Stimulated activated effector memory CD8-positive, alpha-beta T cell treated with anti-CD3 and anti-CD28 coated beads, Interleukin-12 subunit alpha, Interleukin-12 subunit beta, amount 100 ng/mL, for 72 hours (primary cell): ENCODE results near the gene SLC38A10.
"Not testable (repeated sequence)": the region's sequence is repeated elsewhere in the genome, so short reads cannot be mapped to it uniquely, and the experiment has no call there.

Experiments
- ATAC-seq: fragments of 150-1000 bp; cut with Tn5 transposase; 2 replicates; pipeline ENCODE4 v1.10.0; 2021
- DNase-seq, 2 donors: peaks; one replicate each; pipeline ENCODE4 v3.0.0; 2021 to 2022; ENCODE audit warnings: low spot score in 2 of 2
- H3K27ac Mint-ChIP-seq: one replicate; pipeline ENCODE4 v1.8.0; 2022; ENCODE audit warnings: mild to moderate bottlenecking, mixed read lengths
- H3K36me3 Mint-ChIP-seq: one replicate; pipeline ENCODE4 v1.8.0; 2022; ENCODE audit warnings: mild to moderate bottlenecking, mixed read lengths
- H3K4me1 Mint-ChIP-seq: one replicate; pipeline ENCODE4 v1.8.0; 2022; ENCODE audit warnings: mixed read lengths
- H3K4me3 Mint-ChIP-seq: one replicate; pipeline ENCODE4 v1.8.0; 2022; ENCODE audit warnings: mild to moderate bottlenecking, mixed read lengths
- H3K9me3 Mint-ChIP-seq: one replicate; pipeline ENCODE4 v1.8.0; 2022; ENCODE audit warnings: mixed read lengths

Gene SLC38A10

GRCh38 chr17:81233811-81234505 lies 61.1 kb downstream of the SLC38A10 start:
- no peak overlapping the region for H3K4me3 Mint-ChIP-seq
- DNase-seq (no peak), ATAC-seq (no peak)
- H3K9me3 Mint-ChIP-seq: no peaks in the 10 kb centered on the region
- peaks cover 38% of the 10 kb centered on the region for H3K4me1 Mint-ChIP-seq
- peaks cover 26% of the 10 kb centered on the region for H3K36me3 Mint-ChIP-seq
- H3K27ac Mint-ChIP-seq: peak overlapping the region; percentile 48

DNA sequence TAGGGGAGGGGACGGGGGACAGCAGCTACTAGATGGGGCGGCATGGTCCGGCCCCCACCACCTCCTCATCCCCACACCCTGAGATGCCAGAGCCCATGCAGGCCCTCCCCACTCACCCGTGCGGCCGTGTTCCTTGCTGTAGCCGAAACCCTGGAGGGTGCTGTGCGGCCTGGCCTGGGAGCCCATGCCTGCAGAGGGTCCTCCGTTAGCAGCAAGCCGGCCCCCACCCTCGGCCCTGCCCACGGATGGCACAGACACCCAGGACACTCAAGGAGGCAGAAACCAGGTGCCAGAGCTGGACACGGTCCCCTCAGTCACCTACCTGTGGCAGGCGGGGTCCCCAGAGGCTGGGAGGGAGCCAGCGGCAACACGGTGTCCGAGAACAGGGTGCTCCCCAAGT lies 61.8 kb downstream of the SLC38A10 start:
- peaks cover 23% of the 10 kb centered on the region for H3K36me3 Mint-ChIP-seq
- H3K27ac Mint-ChIP-seq: no peak overlapping the region

GRCh38 chr17:81232616-81233241 lies 62.4 kb downstream of the SLC38A10 start:
- no peak for DNase-seq
- Mint-ChIP-seq H3K36me3 (peaks cover 23% of the 10 kb centered on the region), H3K9me3 (no peaks in the 10 kb centered on the region), H3K4me3 (no peak overlapping the region), H3K27ac (no peak overlapping the region), H3K4me1 (peaks cover 38% of the 10 kb centered on the region)
- ATAC-seq: no peak

More for the DNA sequence above, 61.8 kb downstream of the SLC38A10 start:
- peaks cover 38% of the 10 kb centered on the region for H3K4me1 Mint-ChIP-seq
- no peaks in the 10 kb centered on the region for H3K9me3 Mint-ChIP-seq
- ATAC-seq (no peak), DNase-seq (no peak)
- no peak overlapping the region for H3K4me3 Mint-ChIP-seq

DNA sequence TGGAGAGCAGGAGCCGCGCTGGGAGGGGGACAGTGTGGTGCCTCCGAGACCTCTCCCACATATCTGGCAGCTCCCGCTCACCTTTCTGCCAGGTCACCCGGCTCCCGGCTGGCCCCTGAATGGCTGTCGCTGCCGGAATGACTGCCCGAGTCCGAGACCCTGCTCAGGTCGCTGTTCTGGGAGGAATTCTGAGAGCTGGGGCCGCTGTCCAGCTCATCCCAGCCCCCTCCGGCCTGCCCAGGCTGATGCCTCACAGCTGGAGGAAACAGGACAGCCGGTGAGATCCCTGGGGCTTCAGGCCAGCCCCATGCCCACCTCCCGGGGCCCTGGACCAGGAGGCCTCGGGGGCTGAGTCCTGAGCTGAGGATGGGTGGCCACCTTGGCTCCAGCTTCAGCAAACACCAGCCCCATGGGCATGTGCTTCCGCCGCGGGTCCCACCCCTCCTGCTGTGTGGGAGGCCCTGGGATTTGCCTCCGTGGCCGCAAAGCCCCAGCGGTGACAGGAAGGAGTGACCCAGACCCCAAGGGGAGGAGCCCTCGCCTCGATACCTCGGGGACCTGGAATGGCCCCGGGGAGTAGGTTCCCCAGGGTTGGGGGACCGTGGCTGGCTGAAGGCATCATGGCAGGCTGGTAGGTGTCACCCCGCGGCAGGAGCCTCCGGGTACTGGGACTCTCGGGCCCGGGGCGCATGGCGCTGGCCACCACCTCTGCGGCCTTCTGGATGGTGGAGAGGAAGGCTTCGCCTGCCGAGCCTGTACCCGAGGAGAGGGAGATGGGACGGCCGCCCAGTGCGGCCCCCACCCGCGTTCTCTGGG lies 63.1 kb downstream of the SLC38A10 start:
- no peak for ATAC-seq
- H3K27ac Mint-ChIP-seq: no peak overlapping the region
- no peak for DNase-seq
- no peaks in the 10 kb centered on the region for H3K9me3 Mint-ChIP-seq
- H3K36me3 Mint-ChIP-seq: peaks cover 17% of the 10 kb centered on the region
- H3K4me1 Mint-ChIP-seq: peaks cover 36% of the 10 kb centered on the region
- no peak overlapping the region for H3K4me3 Mint-ChIP-seq

DNA sequence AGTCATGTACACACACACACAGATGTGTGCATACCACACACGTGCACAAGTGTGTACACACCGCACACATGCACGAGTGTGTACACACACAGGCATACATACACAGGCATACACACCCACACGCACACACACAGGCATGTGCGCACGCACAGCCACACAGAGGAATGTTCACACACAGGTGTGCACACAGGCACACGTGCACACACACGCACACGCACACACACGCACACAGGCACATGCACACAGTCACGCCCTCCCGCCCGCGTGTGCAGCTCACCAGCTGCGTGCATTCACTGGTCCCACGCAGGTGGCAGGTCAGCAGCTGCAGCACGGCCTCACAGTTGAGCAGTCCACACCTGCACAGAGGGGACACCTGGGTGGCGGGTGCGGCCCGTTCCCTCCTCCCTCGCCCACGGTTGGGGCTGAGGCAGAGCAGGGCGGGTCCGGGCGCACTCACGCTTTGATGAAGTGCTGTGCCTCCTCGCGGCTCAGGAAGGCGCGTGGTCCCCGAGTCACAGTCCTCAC lies 63.9 kb downstream of the SLC38A10 start:
- peaks cover 11% of the 10 kb centered on the region for H3K36me3 Mint-ChIP-seq
- H3K27ac Mint-ChIP-seq: no peak overlapping the region
- no peaks in the 10 kb centered on the region for H3K9me3 Mint-ChIP-seq
- H3K4me3 Mint-ChIP-seq: no peak overlapping the region
- peaks cover 31% of the 10 kb centered on the region for H3K4me1 Mint-ChIP-seq
- ATAC-seq (no peak), DNase-seq (no peak)

GRCh38 chr17:81230043-81230820 lies 64.9 kb downstream of the SLC38A10 start:
- H3K9me3 Mint-ChIP-seq: no peaks in the 10 kb centered on the region
- ATAC-seq (no peak), DNase-seq (no peak)
- H3K27ac Mint-ChIP-seq: peak overlapping the region; percentile 30
- peaks cover 27% of the 10 kb centered on the region for H3K4me1 Mint-ChIP-seq
- H3K4me3 Mint-ChIP-seq: no peak overlapping the region
- H3K36me3 Mint-ChIP-seq: peaks cover 8% of the 10 kb centered on the region

- H3K4me3 Mint-ChIP-seq: no peak overlapping the region
Observed at GRCh38 chr17:81229666-81229920, 65.5 kb downstream of the SLC38A10 start.

DNA sequence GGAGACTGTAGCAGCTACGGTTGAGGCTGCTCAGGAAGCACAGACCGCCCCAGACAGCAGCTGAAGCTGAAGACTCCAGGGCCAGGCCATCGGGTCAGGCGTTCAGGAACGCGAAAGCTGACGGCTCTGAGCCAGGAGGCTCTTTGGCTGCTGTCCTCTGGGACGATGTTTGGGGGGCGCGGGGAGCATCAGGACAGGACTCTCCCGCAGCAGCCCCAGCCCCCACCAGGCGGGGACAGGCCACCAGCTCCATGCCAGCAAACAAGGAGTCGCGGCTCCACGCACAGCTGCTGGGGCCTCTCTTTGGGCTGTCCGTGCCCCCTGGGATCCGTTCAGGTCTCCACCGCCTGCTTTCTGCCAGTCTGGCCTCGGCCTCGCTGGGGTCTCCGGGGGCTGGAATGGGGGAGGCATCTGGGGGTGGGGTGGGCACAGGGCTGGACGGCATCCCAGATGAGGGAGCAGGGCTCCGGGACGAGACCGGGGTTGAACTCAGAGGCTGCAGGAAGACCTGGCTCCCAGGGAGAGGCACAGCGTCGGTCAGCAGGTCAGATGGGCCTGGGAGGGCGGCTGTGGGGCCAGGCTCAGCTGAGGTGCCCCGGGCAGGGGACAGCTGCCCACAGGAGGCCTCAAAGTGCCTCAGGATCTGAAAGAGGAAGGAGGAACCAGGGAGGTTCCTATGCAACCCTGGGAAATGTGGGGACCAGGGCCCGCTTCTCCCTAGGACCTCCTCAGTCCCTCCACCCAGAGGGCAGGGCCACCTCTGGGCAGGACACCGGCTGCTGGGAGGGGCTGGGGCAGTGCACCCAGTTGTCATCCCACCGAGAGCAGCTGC lies 66.1 kb downstream of the SLC38A10 start:
- H3K4me3 Mint-ChIP-seq: no peak overlapping the region
- no peaks in the 10 kb centered on the region for H3K9me3 Mint-ChIP-seq
- ATAC-seq: no peak
- H3K36me3 Mint-ChIP-seq: peaks cover 8% of the 10 kb centered on the region
- H3K27ac Mint-ChIP-seq: peak overlapping the region; percentile 30
- DNase-seq: no peak
- peaks cover 16% of the 10 kb centered on the region for H3K4me1 Mint-ChIP-seq

More at GRCh38 chr17:81229666-81229920, 65.5 kb downstream of the SLC38A10 start:
- no peak for DNase-seq
- peaks cover 20% of the 10 kb centered on the region for H3K4me1 Mint-ChIP-seq
- no peak for ATAC-seq
- H3K36me3 Mint-ChIP-seq: peaks cover 8% of the 10 kb centered on the region
- H3K27ac Mint-ChIP-seq: peak overlapping the region; percentile 30
- no peaks in the 10 kb centered on the region for H3K9me3 Mint-ChIP-seq

DNA sequence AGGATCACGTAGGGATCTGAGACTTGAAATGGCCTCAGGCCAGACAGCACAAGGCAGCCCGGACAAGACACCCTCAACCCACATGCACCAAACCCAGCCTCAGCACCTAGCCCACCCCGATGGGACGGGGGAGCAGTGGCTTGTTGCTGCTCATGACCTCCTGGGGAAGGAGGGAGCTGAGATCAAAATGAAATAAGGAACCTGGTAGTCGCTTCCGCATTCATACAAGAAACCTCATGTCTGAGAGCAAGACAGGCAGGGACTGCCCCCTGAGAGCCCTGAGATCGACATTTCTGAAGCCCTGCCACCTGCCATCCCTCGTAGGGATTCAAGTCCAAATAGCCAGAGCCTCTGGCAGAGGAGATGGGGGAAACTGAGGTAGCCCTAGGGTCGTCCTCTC lies 66.7 kb downstream of the SLC38A10 start:
- Mint-ChIP-seq H3K27ac (peak overlapping the region; percentile 0), H3K36me3 (peaks cover 13% of the 10 kb centered on the region), H3K4me1 (peaks cover 23% of the 10 kb centered on the region), H3K9me3 (no peaks in the 10 kb centered on the region), H3K4me3 (no peak overlapping the region)
- no peak for ATAC-seq
- DNase-seq: no peak

- DNase-seq, ATAC-seq, H3K9me3 Mint-ChIP-seq, H3K4me3 Mint-ChIP-seq: not testable (repeated sequence)
- peak overlapping the region; percentile 0 for H3K27ac Mint-ChIP-seq
- peaks cover 13% of the 10 kb centered on the region for H3K36me3 Mint-ChIP-seq
- H3K4me1 Mint-ChIP-seq: peaks cover 25% of the 10 kb centered on the region
Observed at GRCh38 chr17:81227630-81228029, 67.5 kb downstream of the SLC38A10 start.

- Mint-ChIP-seq H3K4me3 (peak overlapping the region; percentile 78), H3K4me1 (peaks cover 28% of the 10 kb centered on the region), H3K9me3 (no peaks in the 10 kb centered on the region), H3K27ac (peak overlapping the region; percentile 85), H3K36me3 (peaks cover 10% of the 10 kb centered on the region)
- no peak for ATAC-seq
- no peak for DNase-seq
Observed at GRCh38 chr17:81223762-81224130, 71.4 kb downstream of the SLC38A10 start.

DNA sequence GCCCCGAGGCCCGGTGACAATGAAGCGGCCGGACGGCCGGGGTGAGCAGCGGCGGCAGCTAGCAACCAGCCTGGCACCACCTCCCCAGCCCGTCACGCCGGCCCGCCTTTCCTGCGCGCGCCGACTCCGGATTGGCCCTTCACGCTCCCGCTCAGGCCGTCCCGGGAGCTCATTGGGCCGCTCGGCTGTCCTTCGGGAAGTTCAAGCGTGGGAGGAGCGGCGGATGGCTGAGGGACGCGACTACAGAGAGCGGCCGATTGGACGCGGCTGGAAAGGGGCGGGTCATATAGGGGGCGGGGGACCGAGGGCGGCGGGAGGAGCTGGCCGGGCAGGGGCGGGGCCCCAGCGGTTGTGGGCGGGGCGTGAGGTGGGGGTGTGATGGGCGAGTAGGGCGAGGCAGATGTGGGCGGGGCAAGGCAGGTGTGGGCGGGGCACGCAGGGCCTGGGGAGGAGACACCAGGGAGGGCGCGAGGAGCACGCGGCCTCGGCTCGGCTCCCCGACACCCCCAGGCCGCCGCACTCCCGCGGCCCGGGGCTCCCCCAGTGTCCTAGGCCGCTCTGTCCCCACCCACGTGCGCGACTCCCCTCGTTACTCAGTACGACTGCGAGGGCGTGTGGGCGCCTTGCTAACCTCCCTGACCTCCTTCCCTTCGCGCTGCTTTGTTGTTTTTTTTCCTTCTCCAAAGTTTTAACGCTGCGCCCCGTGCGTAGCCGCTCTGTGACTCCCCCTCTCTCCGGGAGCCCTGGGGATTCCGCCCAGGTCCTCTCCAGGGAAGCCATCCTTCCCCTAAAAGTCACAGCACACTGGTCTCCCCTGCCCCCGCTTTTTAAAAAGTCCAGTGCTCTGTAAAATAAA lies 72.0 kb downstream of the SLC38A10 start, which contains the start of gene CEP131:
CEP131 (minus strand) TSS at position 60 of the 856 bp plus-strand sequence. CDS start 2,909 bp downstream, outside the sequence.
- Mint-ChIP-seq H3K36me3 (peaks cover 10% of the 10 kb centered on the region), H3K9me3 (no peaks in the 10 kb centered on the region), H3K4me1 (peaks cover 28% of the 10 kb centered on the region), H3K27ac (peak within 1 kb of the TSS; percentile 85), H3K4me3 (peak within 1 kb of the TSS; percentile 78)
- ATAC-seq (peak; percentile 96), DNase-seq (peak; percentile 100)

- no peaks in the 10 kb centered on the region for H3K9me3 Mint-ChIP-seq
- peak overlapping the region; percentile 85 for H3K27ac Mint-ChIP-seq
- H3K36me3 Mint-ChIP-seq: peaks cover 10% of the 10 kb centered on the region
- ATAC-seq (no peak), DNase-seq (no peak)
- peak overlapping the region; percentile 78 for H3K4me3 Mint-ChIP-seq
- peaks cover 22% of the 10 kb centered on the region for H3K4me1 Mint-ChIP-seq
Observed at GRCh38 chr17:81222620-81222905, 72.5 kb downstream of the SLC38A10 start.
